Hepatocyte (in vitro differentiated cells): Measurements from ENCODE around the gene SOX6. TPM values are rescaled to one million over a fixed set of nuclear protein-coding genes. Genes with fewer than 3 reads are reported as not detected.
A peak's percentile ranks its signal among the peaks of the same experiment; 100 is the strongest.

Experiments used
- DNase-seq: peaks from one replicate; pipeline ENCODE4 v3.0.0-alpha.2; 2016; ENCODE audit warnings: low spot score
- H2AFZ ChIP-seq: fragments of 200-600 bp; sonication (generic); 2 replicates; pipeline ENCODE4 v1.6.0; 2016; ENCODE audit warnings: antibody characterized with exemption, mild to moderate bottlenecking
- H3K27ac ChIP-seq: fragments of 200-600 bp; sonication (generic); 2 replicates; pipeline ENCODE4 v1.5.1; 2016; ENCODE audit warnings: mild to moderate bottlenecking
- H3K27me3 ChIP-seq: fragments of 200-600 bp; sonication (generic); 2 replicates; pipeline ENCODE4 v1.6.1; 2016
- H3K36me3 ChIP-seq: fragments of 200-600 bp; sonication (generic); replicated peaks from 2 replicates; pipeline ENCODE4 v1.5.1; 2016; ENCODE audit warnings: low read depth; ENCODE audit not compliant: insufficient read depth
- H3K4me1 ChIP-seq: fragments of 200-600 bp; sonication (generic); 2 replicates; pipeline ENCODE4 v1.5.1; 2016; ENCODE audit warnings: mild to moderate bottlenecking, moderate library complexity; ENCODE audit not compliant: insufficient read depth
- H3K4me2 ChIP-seq: fragments of 200-600 bp; sonication (generic); 2 replicates; pipeline ENCODE4 v1.6.0; 2016
- H3K4me3 ChIP-seq: fragments of 200-600 bp; sonication (generic); 2 replicates; pipeline ENCODE4 v1.5.1; 2016; ENCODE audit warnings: mild to moderate bottlenecking
- H3K79me2 ChIP-seq: fragments of 200-600 bp; sonication (generic); 2 replicates; pipeline ENCODE4 v1.6.0; 2017; ENCODE audit warnings: mild to moderate bottlenecking
- H3K9me2 ChIP-seq: fragments of 200-600 bp; sonication (generic); replicated peaks from 2 replicates; pipeline ENCODE4 v1.6.0; 2017; ENCODE audit warnings: mild to moderate bottlenecking; ENCODE audit not compliant: insufficient read depth
- H3K9me3 ChIP-seq: fragments of 200-600 bp; sonication (generic); 2 replicates; pipeline ENCODE4 v1.5.1; 2016; ENCODE audit warnings: low read depth, mild to moderate bottlenecking
- H4K20me1 ChIP-seq: fragments of 200-600 bp; sonication (generic); 2 replicates; pipeline ENCODE4 v1.6.0; 2016; ENCODE audit warnings: mild to moderate bottlenecking; ENCODE audit not compliant: insufficient read depth, poor library complexity, severe bottlenecking
- EZH2 ChIP-seq: fragments of 200-600 bp; sonication (generic); IDR thresholded peaks from 2 replicates; pipeline ENCODE4 v1.6.1; 2016; ENCODE audit warnings: antibody characterized with exemption, mild to moderate bottlenecking, borderline replicate concordance
- EZH2phosphoT487 ChIP-seq: fragments of 200-600 bp; sonication (generic); IDR thresholded peaks from one replicate; pipeline ENCODE4 v1.6.1; 2018; ENCODE audit warnings: antibody characterized with exemption, mild to moderate bottlenecking, low read depth, moderate library complexity; ENCODE audit not compliant: unreplicated experiment, severe bottlenecking
- WGBS: methylation state at CpG from one replicate; pipeline ENCODE4 v1.1.6; 2016; ENCODE audit warnings: low lambda C conversion rate; ENCODE audit errors: missing lambda C conversion rate; 5-methylcytosine and 5-hydroxymethylcytosine counted together
- polyA plus RNA-seq: library from polyadenylated mRNA; unstranded; fragments of >200 nt; fragmentation: Nextera tagmentation; extraction: Ambion mirVana; gene quantifications from 2 replicates; pipeline ENCODE4 v1.2.1, GENCODE V29; 2016
- total RNA-seq: library from RNA; depleted of rRNA; stranded (reverse); fragments of >200 nt; gene quantifications from 2 replicates; pipeline ENCODE4 v1.2.3, GENCODE V29; 2014
- TF ChIP-seq, protein P1 (sequence below): fragments of 200-600 bp; sonication (generic); IDR thresholded peaks from 2 replicates; pipeline ENCODE4 v1.5.1; 2016; ENCODE audit warnings: antibody characterized with exemption, mild to moderate bottlenecking; ENCODE audit not compliant: poor library complexity

SOX6 gene
- total and polyA plus RNA-seq, 2 experiments from 2014 or later, result 23.2 to 75.7 TPM

DNA sequence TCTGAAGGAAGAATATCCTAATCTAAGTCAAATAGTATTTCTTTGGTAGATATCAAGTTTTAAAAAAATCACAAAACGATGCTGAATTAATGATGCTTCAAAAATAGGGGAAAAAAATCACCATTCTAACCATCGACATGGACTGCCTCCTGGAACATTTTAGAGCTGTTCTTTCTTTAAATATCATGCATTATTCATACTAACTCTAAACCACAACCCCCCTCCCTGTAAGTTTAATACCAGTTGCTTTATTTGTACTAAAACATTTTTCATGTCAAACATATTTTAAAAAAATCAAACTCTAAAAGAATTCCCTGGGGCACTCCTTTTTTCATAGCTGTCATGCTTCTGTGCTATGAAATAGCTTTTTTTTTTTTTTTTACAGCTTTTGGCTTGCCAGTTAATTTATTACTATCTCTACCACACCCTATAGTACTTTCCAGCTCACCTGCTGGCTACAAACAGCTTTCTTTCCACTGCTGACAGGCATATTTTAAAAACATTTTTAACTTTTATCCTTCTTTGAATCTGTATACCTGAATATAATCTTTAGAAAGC lies 256.9 kb downstream of the SOX6 start:
- Histone ChIP-seq H3K9me2 (no peaks in the 10 kb centered on the region), H3K4me1 (peaks cover 31% of the 10 kb centered on the region), H4K20me1 (no peaks in the 10 kb centered on the region), H3K27me3 (no peaks in the 10 kb centered on the region), H2AFZ (no peak overlapping the region), H3K36me3 (no peaks in the 10 kb centered on the region), H3K79me2 (peaks cover 13% of the 10 kb centered on the region), H3K4me2 (peak overlapping the region; percentile 51), H3K9me3 (no peaks in the 10 kb centered on the region), H3K4me3 (no peak overlapping the region), H3K27ac (peak overlapping the region; percentile 57)
- 87% methylated on average over 2 of the region's 2 CpGs for WGBS
- TF ChIP-seq EZH2 (no peak), EZH2phosphoT487 (no peak)
- TF ChIP-seq, protein P1, sequence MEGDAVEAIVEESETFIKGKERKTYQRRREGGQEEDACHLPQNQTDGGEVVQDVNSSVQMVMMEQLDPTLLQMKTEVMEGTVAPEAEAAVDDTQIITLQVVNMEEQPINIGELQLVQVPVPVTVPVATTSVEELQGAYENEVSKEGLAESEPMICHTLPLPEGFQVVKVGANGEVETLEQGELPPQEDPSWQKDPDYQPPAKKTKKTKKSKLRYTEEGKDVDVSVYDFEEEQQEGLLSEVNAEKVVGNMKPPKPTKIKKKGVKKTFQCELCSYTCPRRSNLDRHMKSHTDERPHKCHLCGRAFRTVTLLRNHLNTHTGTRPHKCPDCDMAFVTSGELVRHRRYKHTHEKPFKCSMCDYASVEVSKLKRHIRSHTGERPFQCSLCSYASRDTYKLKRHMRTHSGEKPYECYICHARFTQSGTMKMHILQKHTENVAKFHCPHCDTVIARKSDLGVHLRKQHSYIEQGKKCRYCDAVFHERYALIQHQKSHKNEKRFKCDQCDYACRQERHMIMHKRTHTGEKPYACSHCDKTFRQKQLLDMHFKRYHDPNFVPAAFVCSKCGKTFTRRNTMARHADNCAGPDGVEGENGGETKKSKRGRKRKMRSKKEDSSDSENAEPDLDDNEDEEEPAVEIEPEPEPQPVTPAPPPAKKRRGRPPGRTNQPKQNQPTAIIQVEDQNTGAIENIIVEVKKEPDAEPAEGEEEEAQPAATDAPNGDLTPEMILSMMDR, result no peak
- no peak for DNase-seq

DNA sequence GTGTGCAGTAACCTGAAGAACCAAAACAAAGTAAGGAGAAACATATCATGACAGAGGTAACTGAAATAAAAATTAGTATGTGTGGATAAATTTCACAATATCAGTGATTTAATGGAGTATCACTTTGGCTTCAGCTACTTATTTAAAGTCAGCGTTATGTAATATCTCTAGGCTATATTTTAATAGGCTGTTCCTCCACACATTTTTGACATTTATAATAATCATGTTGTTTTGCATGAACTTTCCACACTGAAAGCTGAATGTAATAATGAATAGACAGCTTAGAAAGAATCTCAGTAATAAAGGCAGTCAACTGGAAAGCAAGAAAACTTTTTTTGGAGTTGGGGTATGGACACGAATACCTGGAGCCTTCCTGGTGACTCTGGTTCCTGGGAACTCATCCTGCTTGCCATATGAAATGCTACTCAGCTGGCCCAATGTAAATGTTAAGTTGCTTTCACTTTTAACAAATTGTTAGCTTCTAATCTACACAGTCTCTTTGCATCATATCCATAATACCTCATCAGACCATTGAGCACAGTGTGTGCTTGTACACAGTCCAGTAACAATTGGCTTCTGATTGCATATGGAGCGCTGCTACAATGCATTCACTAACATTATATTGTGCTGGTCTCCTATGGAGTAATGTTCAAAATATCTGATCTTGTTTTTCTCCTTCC lies 257.7 kb downstream of the SOX6 start:
- 90% methylated on average over 3 of the region's 3 CpGs for WGBS
- peak overlapping the region; percentile 24 for H3K4me2 ChIP-seq

GRCh38 chr11:16097543-16097942 lies 258.8 kb downstream of the SOX6 start:
- 34% methylated on average over 2 of the region's 2 CpGs for WGBS
- Histone ChIP-seq H3K9me2 (no peaks in the 10 kb centered on the region), H3K4me2 (peak overlapping the region; percentile 20), H3K27ac (no peak overlapping the region), H3K79me2 (peaks cover 10% of the 10 kb centered on the region), H3K4me1 (peaks cover 36% of the 10 kb centered on the region), H3K4me3 (no peak overlapping the region), H3K27me3 (no peaks in the 10 kb centered on the region), H4K20me1 (no peaks in the 10 kb centered on the region), H3K9me3 (no peaks in the 10 kb centered on the region), H3K36me3 (no peaks in the 10 kb centered on the region), H2AFZ (no peak overlapping the region)
- TF ChIP-seq EZH2, result no peak
- TF ChIP-seq EZH2phosphoT487, result no peak
- TF ChIP-seq, protein P1, result no peak
- no peak for DNase-seq

More for the DNA sequence above, 257.7 kb downstream of the SOX6 start:
- no peak for DNase-seq
- H4K20me1 ChIP-seq, result no peaks in the 10 kb centered on the region
- H3K27ac ChIP-seq, result no peak overlapping the region
- H2AFZ ChIP-seq, result no peak overlapping the region
- peaks cover 36% of the 10 kb centered on the region for H3K4me1 ChIP-seq
- H3K4me3 ChIP-seq, result no peak overlapping the region
- no peaks in the 10 kb centered on the region for H3K9me3 ChIP-seq
- no peaks in the 10 kb centered on the region for H3K27me3 ChIP-seq
- H3K36me3 ChIP-seq, result no peaks in the 10 kb centered on the region
- no peaks in the 10 kb centered on the region for H3K9me2 ChIP-seq
- no peak for TF ChIP-seq EZH2
- TF ChIP-seq EZH2phosphoT487, result no peak
- TF ChIP-seq, protein P1, result no peak
- H3K79me2 ChIP-seq, result peaks cover 10% of the 10 kb centered on the region
